OCI-LY3 (cell line): ENCODE results near the gene KATNAL1.

Experiments used
- H2AFZ ChIP-seq: fragments of 200-600, 300-600 bp; shearing (Covaris generic); 2 replicates; pipeline ENCODE4 v1.6.0; 2014; ENCODE audit warnings: antibody characterized with exemption, low read depth, low read length
- H3K27ac ChIP-seq: fragments of 200-600, 300-600 bp; sonication (generic); 2 replicates; pipeline ENCODE4 v1.5.1; 2014; ENCODE audit warnings: mild to moderate bottlenecking, low read length, moderate library complexity, mixed read lengths
- H3K27me3 ChIP-seq: fragments of 200-600, 300-600 bp; sonication (generic); 2 replicates; pipeline ENCODE4 v1.6.1; 2014; ENCODE audit warnings: low read depth, low read length, mixed read lengths
- H3K36me3 ChIP-seq: fragments of 200-600, 300-600 bp; sonication (generic); replicated peaks from 2 replicates; pipeline ENCODE3; 2014; ENCODE audit warnings: low read depth, low read length, mixed read lengths
- H3K4me1 ChIP-seq: fragments of 300-600, 200-600 bp; sonication (generic); 2 replicates; pipeline ENCODE4 v1.6.1; 2014; ENCODE audit warnings: low read length, mixed read lengths
- H3K4me2 ChIP-seq: fragments of 200-600, 300-600 bp; sonication (generic); 2 replicates; pipeline ENCODE4 v1.6.1; 2014; ENCODE audit warnings: low read length, mixed read lengths
- H3K4me3 ChIP-seq: fragments of 300-600, 200-600 bp; sonication (generic); 2 replicates; pipeline ENCODE4 v1.5.1; 2014; ENCODE audit warnings: antibody characterized with exemption, mild to moderate bottlenecking, low read length, moderate library complexity
- H3K79me2 ChIP-seq: fragments of 300-600, 200-600 bp; shearing (Covaris generic); 2 replicates; pipeline ENCODE4 v1.6.1; 2014; ENCODE audit warnings: mild to moderate bottlenecking, low read length, mixed read lengths
- H3K9ac ChIP-seq: fragments of 300-600, 200-600 bp; shearing (Covaris generic); 2 replicates; pipeline ENCODE4 v1.6.0; 2014; ENCODE audit warnings: mild to moderate bottlenecking, low read length, moderate library complexity
- H3K9me3 ChIP-seq: fragments of 200-600, 300-600 bp; shearing (Covaris generic); 2 replicates; pipeline ENCODE4 v1.6.1; 2014; ENCODE audit warnings: low read length, mixed read lengths; ENCODE audit not compliant: insufficient read depth
- H4K20me1 ChIP-seq: fragments of 200-600, 300-600 bp; sonication (generic); 2 replicates; pipeline ENCODE4 v1.6.1; 2016; ENCODE audit warnings: low read length, mixed read lengths; ENCODE audit not compliant: insufficient read depth
- EZH2phosphoT487 ChIP-seq: fragments of 200-600 bp; shearing (Covaris generic); IDR thresholded peaks from 2 replicates; pipeline ENCODE4 v1.6.1; 2018; ENCODE audit warnings: antibody characterized with exemption, mixed run types, low read depth
- TF ChIP-seq, protein P1 (sequence below): fragments of 200-600, 300-600 bp; sonication (generic); IDR thresholded peaks from 2 replicates; pipeline ENCODE4 v1.5.1; 2014; ENCODE audit warnings: antibody characterized with exemption, low read length, low read depth

Gene KATNAL1

DNA sequence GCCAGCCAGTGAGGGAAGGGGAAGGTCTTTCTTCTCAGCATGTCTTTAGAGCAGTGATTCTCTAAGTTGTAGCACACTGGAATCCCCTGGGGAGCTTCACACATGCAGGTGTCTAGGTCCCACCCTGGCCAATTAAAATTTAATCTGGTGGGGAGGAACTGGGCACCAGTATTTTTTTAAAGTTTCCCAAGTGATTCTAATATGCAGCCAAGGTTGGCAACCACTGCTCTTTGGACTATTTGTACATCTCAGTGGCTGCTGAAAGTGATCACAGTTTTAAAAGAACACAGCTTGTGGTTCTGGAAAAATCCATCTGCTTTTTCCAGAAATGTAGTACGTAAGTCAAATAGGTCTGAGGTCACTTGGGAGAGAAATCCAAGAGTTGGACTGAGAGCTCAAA is 10.7 kb upstream of the KATNAL1 start:
- H3K27me3 ChIP-seq: peaks cover 5% of the 10 kb centered on the region; the same call in 1 of the 2 replicates
- no peak overlapping the region for H2AFZ ChIP-seq
- no peaks in the 10 kb centered on the region for H3K9me3 ChIP-seq
- H3K4me3 ChIP-seq: no peak overlapping the region
- no peaks in the 10 kb centered on the region for H3K36me3 ChIP-seq
- H3K4me1 ChIP-seq: peaks cover 7% of the 10 kb centered on the region
- H3K4me2 ChIP-seq: no peak overlapping the region
- no peak overlapping the region for H3K9ac ChIP-seq
- TF ChIP-seq, protein P1, sequence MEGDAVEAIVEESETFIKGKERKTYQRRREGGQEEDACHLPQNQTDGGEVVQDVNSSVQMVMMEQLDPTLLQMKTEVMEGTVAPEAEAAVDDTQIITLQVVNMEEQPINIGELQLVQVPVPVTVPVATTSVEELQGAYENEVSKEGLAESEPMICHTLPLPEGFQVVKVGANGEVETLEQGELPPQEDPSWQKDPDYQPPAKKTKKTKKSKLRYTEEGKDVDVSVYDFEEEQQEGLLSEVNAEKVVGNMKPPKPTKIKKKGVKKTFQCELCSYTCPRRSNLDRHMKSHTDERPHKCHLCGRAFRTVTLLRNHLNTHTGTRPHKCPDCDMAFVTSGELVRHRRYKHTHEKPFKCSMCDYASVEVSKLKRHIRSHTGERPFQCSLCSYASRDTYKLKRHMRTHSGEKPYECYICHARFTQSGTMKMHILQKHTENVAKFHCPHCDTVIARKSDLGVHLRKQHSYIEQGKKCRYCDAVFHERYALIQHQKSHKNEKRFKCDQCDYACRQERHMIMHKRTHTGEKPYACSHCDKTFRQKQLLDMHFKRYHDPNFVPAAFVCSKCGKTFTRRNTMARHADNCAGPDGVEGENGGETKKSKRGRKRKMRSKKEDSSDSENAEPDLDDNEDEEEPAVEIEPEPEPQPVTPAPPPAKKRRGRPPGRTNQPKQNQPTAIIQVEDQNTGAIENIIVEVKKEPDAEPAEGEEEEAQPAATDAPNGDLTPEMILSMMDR: no peak
- no peaks in the 10 kb centered on the region for H3K79me2 ChIP-seq
- H3K27ac ChIP-seq: no peak overlapping the region
- H4K20me1 ChIP-seq: no peaks in the 10 kb centered on the region

DNA sequence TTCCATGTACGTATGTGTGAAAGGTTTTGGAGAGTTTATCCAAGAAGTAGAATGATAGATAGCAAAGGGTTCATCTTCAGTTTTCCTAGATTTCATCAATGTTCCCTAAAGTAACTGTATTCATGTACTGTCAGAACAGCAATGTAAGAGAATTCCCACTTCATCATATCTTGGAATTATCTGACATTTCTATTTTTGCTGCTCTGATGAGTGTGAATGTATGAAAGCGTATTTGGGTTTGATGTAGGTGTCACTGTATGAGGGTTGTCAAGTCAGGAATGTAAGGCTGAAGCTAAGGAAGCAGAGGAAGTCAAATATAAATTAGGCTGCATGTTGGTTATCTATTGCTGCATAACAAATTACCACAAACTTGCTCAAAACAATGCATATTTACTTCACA is 7.2 kb upstream of the KATNAL1 start:
- Histone ChIP-seq H3K9ac (no peak overlapping the region), H3K79me2 (no peaks in the 10 kb centered on the region), H3K9me3 (no peaks in the 10 kb centered on the region), H3K27me3 (peaks cover 13% of the 10 kb centered on the region; the same call in 1 of the 2 replicates), H3K4me1 (peaks cover 7% of the 10 kb centered on the region), H3K36me3 (no peaks in the 10 kb centered on the region), H4K20me1 (no peaks in the 10 kb centered on the region), H3K4me3 (no peak overlapping the region), H3K4me2 (no peak overlapping the region), H3K27ac (no peak overlapping the region), H2AFZ (no peak overlapping the region)
- no peak for TF ChIP-seq EZH2phosphoT487
- TF ChIP-seq, protein P1: no peak

DNA sequence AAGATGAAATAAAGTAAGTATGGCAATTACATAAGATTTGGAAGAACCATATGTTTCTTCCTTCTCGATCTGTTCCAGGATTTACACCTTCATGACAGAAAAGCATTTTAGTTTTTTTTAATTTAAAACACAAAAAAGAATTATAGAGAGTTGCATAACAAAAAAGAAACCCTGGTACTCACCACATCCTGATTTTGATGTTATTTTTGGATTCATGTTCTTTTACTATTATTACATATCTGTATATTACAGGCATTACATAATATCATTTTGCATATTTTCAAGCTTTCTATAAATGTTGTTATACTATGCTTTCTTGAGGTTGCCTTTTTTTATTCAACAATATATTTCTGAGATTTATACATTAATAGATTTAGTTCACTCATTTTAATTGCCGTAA is 6.7 kb upstream of the KATNAL1 start:
- Histone ChIP-seq H3K36me3 (no peaks in the 10 kb centered on the region), H3K27me3 (peaks cover 13% of the 10 kb centered on the region; the same call in 1 of the 2 replicates), H2AFZ (no peak overlapping the region), H3K9ac (no peak overlapping the region), H3K9me3 (no peaks in the 10 kb centered on the region), H3K4me1 (peaks cover 9% of the 10 kb centered on the region), H4K20me1 (no peaks in the 10 kb centered on the region), H3K27ac (no peak overlapping the region), H3K4me2 (no peak overlapping the region), H3K4me3 (no peak overlapping the region), H3K79me2 (no peaks in the 10 kb centered on the region)
- TF ChIP-seq EZH2phosphoT487: no peak
- TF ChIP-seq, protein P1: no peak

DNA sequence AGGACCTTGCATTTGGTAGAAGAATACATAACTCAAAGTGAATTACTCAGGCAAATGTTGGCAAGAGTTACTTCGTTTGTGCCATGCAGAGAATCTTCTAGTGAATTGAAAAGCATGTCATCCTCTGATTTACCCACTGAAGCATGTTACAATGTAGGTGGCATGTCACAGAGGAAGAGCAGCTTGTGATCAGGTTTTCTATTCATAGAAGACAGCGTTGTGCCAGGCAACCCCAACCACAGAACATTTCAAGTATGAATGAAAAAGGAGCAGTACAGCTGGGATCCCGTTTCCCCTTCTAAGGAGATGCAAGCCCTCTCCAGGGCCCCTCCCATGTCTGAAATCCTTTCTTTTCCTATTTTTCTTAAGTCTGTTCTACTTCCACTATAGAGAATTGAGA is 6.0 kb upstream of the KATNAL1 start:
- no peak overlapping the region for H3K4me2 ChIP-seq
- no peak overlapping the region for H3K4me3 ChIP-seq
- no peaks in the 10 kb centered on the region for H3K79me2 ChIP-seq
- H3K9me3 ChIP-seq: no peaks in the 10 kb centered on the region
- peaks cover 16% of the 10 kb centered on the region for H3K4me1 ChIP-seq
- no peaks in the 10 kb centered on the region for H4K20me1 ChIP-seq
- H3K36me3 ChIP-seq: no peaks in the 10 kb centered on the region
- TF ChIP-seq, protein P1: no peak
- TF ChIP-seq EZH2phosphoT487: no peak
- no peak overlapping the region for H3K27ac ChIP-seq
- H3K27me3 ChIP-seq: peaks cover 13% of the 10 kb centered on the region; the same call in 1 of the 2 replicates
- H3K9ac ChIP-seq: no peak overlapping the region
- H2AFZ ChIP-seq: no peak overlapping the region
